ENCODE data around the gene DSCAML1.

DNA sequence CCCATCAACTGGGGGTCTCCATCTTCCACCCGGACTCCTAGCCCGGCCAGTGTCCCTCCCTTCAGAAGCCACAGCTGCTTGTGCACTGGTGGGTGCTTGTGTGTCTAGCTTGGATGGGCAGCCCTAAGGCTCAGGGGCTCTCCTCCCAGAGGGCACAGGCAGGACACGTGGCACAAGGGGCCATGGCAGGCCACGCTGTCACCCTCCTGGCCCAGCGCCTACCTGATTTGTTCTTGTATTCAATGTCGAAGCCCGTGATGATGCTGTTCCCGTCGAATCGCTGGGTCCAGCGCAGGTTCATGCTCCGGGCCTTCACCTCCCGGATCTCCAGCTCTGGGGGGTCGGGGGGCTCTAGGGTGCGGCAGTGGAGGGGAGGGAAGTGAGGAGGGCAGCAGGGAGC, 316.8 kb downstream of the DSCAML1 start:
- TF ChIP-seq EZH2 (IDR thresholded peaks at IDR 0.05; ENCODE audit: borderline replicate concordance, low read length): no peak
- TF ChIP-seq, protein P1, sequence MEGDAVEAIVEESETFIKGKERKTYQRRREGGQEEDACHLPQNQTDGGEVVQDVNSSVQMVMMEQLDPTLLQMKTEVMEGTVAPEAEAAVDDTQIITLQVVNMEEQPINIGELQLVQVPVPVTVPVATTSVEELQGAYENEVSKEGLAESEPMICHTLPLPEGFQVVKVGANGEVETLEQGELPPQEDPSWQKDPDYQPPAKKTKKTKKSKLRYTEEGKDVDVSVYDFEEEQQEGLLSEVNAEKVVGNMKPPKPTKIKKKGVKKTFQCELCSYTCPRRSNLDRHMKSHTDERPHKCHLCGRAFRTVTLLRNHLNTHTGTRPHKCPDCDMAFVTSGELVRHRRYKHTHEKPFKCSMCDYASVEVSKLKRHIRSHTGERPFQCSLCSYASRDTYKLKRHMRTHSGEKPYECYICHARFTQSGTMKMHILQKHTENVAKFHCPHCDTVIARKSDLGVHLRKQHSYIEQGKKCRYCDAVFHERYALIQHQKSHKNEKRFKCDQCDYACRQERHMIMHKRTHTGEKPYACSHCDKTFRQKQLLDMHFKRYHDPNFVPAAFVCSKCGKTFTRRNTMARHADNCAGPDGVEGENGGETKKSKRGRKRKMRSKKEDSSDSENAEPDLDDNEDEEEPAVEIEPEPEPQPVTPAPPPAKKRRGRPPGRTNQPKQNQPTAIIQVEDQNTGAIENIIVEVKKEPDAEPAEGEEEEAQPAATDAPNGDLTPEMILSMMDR (IDR thresholded peaks at IDR 0.05; ENCODE audit: low read length): no peak

Measured in OCI-LY1 (cell line).